Neural crest cell (in vitro differentiated cells): ENCODE data around the gene MYO5B. TPM values are rescaled to one million over a fixed set of nuclear protein-coding genes. Genes with fewer than 3 reads are reported as not detected.

Source experiments
- DNase-seq: peaks from one replicate; pipeline ENCODE4 v3.0.0; 2021; ENCODE audit warnings: low read depth, mixed read lengths, low spot score
- H3K27ac Mint-ChIP-seq: one replicate; pipeline ENCODE4 v1.8.0; 2021; ENCODE audit warnings: mild to moderate bottlenecking, mixed read lengths; ENCODE audit not compliant: unreplicated experiment
- H3K27me3 Mint-ChIP-seq: 2 replicates; pipeline ENCODE4 v1.8.0; 2021; ENCODE audit warnings: low read depth, mild to moderate bottlenecking, mixed read lengths
- H3K36me3 Mint-ChIP-seq: 2 replicates; pipeline ENCODE4 v1.8.0; 2021; ENCODE audit warnings: low read depth, mild to moderate bottlenecking, mixed read lengths
- H3K4me1 Mint-ChIP-seq: 2 replicates; pipeline ENCODE4 v1.8.0; 2021; ENCODE audit warnings: mixed read lengths
- H3K4me3 Mint-ChIP-seq: one replicate; pipeline ENCODE4 v1.8.0; 2021; ENCODE audit warnings: mild to moderate bottlenecking, mixed read lengths
- H3K9me3 Mint-ChIP-seq: 2 replicates; pipeline ENCODE4 v1.8.0; 2021; ENCODE audit warnings: mixed read lengths
- total RNA-seq: library from RNA; stranded (reverse); gene quantifications from 2 replicates; pipeline ENCODE4 v1.2.1, GENCODE V29; 2021
- TF ChIP-seq, protein P1 (sequence below): fragments of 200-600 bp; sonication (generic); conservative IDR thresholded peaks from 2 replicates; pipeline ENCODE4 v1.5.0; 2021; ENCODE audit warnings: antibody characterized with exemption, mild to moderate bottlenecking

MYO5B gene
- total RNA-seq, 1 donor from 2014 or later: 0.40 TPM

DNA sequence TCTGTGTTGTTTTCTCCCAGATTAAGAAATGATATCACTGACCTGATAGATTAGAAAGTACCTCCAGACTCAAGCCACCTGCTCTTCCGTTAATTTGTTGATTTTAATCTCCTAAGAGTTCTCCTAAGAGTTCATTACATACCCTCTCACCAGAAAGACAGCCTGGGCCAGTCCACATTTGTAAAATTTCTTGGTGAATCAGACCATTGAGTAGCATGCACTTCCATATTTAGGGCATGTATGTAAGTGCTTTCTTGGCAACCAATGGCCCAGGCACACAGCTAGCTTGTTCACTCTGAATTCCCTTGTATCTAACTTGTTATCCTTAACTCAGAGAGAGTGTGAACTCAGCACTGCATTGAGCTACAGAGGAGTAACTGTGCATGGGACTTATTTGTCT, 223.5 kb downstream of the MYO5B start:
- TF ChIP-seq, protein P1, sequence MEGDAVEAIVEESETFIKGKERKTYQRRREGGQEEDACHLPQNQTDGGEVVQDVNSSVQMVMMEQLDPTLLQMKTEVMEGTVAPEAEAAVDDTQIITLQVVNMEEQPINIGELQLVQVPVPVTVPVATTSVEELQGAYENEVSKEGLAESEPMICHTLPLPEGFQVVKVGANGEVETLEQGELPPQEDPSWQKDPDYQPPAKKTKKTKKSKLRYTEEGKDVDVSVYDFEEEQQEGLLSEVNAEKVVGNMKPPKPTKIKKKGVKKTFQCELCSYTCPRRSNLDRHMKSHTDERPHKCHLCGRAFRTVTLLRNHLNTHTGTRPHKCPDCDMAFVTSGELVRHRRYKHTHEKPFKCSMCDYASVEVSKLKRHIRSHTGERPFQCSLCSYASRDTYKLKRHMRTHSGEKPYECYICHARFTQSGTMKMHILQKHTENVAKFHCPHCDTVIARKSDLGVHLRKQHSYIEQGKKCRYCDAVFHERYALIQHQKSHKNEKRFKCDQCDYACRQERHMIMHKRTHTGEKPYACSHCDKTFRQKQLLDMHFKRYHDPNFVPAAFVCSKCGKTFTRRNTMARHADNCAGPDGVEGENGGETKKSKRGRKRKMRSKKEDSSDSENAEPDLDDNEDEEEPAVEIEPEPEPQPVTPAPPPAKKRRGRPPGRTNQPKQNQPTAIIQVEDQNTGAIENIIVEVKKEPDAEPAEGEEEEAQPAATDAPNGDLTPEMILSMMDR: no peak
- no peak overlapping the region for H3K4me3 Mint-ChIP-seq
- H3K27ac Mint-ChIP-seq: no peak overlapping the region
- H3K27me3 Mint-ChIP-seq: no peaks in the 10 kb centered on the region
- H3K9me3 Mint-ChIP-seq: no peaks in the 10 kb centered on the region
- no peak for DNase-seq
- H3K4me1 Mint-ChIP-seq: no peaks in the 10 kb centered on the region
- no peaks in the 10 kb centered on the region for H3K36me3 Mint-ChIP-seq

DNA sequence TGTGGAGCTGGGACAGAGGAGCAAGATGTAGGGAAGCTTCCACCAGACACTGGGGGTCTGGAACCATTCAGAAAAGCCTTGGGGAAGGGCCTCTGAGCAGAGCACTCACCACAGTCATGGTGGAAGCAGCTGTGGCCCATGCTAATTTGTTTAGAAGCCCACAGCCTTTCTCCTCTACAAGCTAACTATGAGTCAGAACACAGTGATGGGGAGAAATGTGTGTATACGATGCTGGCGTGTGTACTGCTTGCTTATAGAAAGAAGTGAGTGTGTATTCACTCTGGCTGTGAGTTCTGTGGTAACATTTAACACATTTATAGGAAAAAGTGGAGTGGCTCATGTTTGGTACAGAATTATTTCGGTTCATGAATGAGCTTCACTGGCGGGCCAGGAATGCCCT, 224.6 kb downstream of the MYO5B start:
- no peaks in the 10 kb centered on the region for H3K9me3 Mint-ChIP-seq
- no peak for DNase-seq
- no peaks in the 10 kb centered on the region for H3K27me3 Mint-ChIP-seq
- no peak overlapping the region for H3K4me3 Mint-ChIP-seq
- TF ChIP-seq, protein P1: no peak
- H3K27ac Mint-ChIP-seq: no peak overlapping the region
- H3K36me3 Mint-ChIP-seq: no peaks in the 10 kb centered on the region
- H3K4me1 Mint-ChIP-seq: no peaks in the 10 kb centered on the region

DNA sequence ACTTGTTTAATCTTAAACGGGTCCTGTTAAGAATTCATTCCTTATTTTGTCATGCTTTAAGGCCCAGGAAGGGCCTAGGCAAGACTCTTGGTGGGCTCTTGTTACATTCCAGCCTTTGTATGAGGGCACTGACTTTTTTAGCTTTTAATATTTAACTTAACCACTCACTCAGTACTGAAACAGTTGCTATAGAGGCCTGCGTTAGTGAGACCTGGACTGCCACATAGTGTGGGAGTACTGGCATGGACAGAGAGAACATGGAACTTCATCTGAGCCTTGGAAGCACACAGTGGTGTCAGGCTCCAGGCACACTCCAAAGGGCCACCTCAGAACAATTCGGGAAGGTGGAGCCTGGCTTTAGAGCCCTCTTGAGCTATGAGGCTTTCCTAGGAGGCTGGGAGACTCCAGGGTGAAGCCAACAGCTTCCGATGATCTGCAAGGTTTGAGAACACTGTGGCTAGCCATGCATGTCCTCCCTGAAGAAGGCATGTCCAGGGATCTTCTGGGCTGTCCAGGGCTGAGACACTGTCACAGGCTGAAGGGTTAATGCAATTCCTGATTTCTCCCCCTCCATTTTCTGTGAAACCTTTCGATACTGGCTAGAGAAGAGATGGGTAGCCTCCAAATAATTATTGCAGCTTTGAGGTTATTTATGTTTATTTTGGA, 226.2 kb downstream of the MYO5B start:
- TF ChIP-seq, protein P1: no peak
- Mint-ChIP-seq H3K4me1 (no peaks in the 10 kb centered on the region), H3K4me3 (no peak overlapping the region), H3K36me3 (no peaks in the 10 kb centered on the region), H3K27me3 (no peaks in the 10 kb centered on the region), H3K27ac (no peak overlapping the region), H3K9me3 (no peaks in the 10 kb centered on the region)
- no peak for DNase-seq

DNA sequence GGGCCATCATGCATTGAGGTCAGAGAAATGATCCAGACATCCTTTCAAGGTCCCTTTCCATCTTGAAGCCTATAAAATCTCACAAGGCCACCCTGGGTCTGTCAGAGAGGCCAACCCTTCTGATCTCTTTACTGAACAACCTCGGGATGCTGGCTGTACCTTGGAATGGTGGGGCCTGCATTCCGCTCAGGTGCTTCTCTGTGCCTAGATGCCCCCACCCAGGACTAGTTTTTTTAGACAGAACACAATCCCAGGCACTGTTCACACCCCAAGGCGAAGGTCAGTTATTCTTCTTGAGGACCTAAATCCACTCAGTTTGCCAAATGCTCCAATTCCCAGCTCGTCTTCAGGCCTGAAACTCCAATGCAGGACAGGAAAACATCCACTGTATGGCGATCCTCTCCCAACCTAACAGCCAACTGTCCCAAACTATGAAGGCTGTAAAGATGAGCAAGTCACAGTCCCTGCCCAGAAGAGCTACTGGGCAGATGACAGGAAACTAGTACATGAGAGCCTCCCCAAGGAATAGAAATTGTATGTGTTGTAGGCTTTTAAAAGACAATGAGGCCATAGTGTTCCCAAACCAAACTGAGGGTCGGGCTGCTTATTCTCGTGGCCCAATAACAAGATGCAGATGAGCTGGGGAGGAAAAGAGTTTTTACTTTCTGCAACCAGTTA, 227.2 kb downstream of the MYO5B start:
- H3K36me3 Mint-ChIP-seq: no peaks in the 10 kb centered on the region
- peaks cover 3% of the 10 kb centered on the region for H3K9me3 Mint-ChIP-seq
- no peak overlapping the region for H3K4me3 Mint-ChIP-seq
- no peak overlapping the region for H3K27ac Mint-ChIP-seq
- TF ChIP-seq, protein P1: no peak
- H3K27me3 Mint-ChIP-seq: no peaks in the 10 kb centered on the region
- no peak for DNase-seq
- H3K4me1 Mint-ChIP-seq: peaks cover 3% of the 10 kb centered on the region

DNA sequence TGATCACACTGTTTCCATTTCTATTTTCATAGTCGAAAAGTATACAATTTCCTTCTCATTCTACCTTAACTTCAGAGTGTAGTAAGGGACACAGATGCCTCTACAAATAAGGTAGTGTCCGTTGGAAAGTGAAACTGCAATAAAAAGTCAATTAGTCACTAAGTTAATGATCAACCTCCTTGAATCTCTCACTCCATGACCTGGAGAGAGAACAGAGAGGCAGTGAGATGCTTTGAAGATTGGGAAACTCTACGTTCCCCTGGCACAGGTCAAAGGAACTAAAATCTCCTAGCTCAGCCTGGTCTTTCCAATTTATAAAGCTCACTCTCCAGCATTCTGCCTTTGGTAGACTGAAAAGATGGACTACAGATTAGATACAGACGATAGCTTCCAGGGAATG, 227.8 kb downstream of the MYO5B start:
- Mint-ChIP-seq H3K27me3 (no peaks in the 10 kb centered on the region), H3K36me3 (no peaks in the 10 kb centered on the region), H3K9me3 (peaks cover 3% of the 10 kb centered on the region), H3K27ac (no peak overlapping the region), H3K4me1 (peaks cover 3% of the 10 kb centered on the region), H3K4me3 (no peak overlapping the region)
- no peak for DNase-seq
- TF ChIP-seq, protein P1: no peak
